Stimulated activated CD8-positive, alpha-beta memory T cell treated with anti-CD3 and anti-CD28 coated beads, Interleukin-7, amount 100 ng/mL, for 48 hours (primary cell): ENCODE measurements around the gene LOXHD1.

ENCODE experiments used
- DNase-seq, 2 donors: peaks; one replicate each; pipeline ENCODE4 v3.0.0-alpha.2; 2020; ENCODE audit warnings: low read depth in 1 of 2; ENCODE audit errors: extremely low read depth in 1 of 2

Gene LOXHD1

GRCh38 chr18:46459789-46460455 lies 197.1 kb downstream of the LOXHD1 start:
- no peak for DNase-seq

- no peak for DNase-seq
Observed at GRCh38 chr18:46458472-46458871, 198.5 kb downstream of the LOXHD1 start.

GRCh38 chr18:46456691-46457090 lies 200.3 kb downstream of the LOXHD1 start:
- DNase-seq: no peak

GRCh38 chr18:46452820-46453219 lies 204.2 kb downstream of the LOXHD1 start:
- DNase-seq: no peak

- no peak for DNase-seq
Observed at GRCh38 chr18:46449499-46449898, 207.5 kb downstream of the LOXHD1 start.

- DNase-seq: no peak
Observed at GRCh38 chr18:46449033-46449432, 208.0 kb downstream of the LOXHD1 start.

- no peak for DNase-seq
Observed at GRCh38 chr18:46448347-46448746, 208.7 kb downstream of the LOXHD1 start.

GRCh38 chr18:46447792-46448191 lies 209.2 kb downstream of the LOXHD1 start:
- DNase-seq: no peak

- no peak for DNase-seq
Observed at GRCh38 chr18:46447323-46447722, 209.7 kb downstream of the LOXHD1 start.

- no peak for DNase-seq
Observed at GRCh38 chr18:46445522-46446313, 211.3 kb downstream of the LOXHD1 start.

- no peak for DNase-seq
Observed at GRCh38 chr18:46439037-46439436, 218.0 kb downstream of the LOXHD1 start.

- DNase-seq: no peak
Observed at GRCh38 chr18:46437061-46437460, 220.0 kb downstream of the LOXHD1 start.

GRCh38 chr18:46436621-46437020 lies 220.4 kb downstream of the LOXHD1 start:
- no peak for DNase-seq

GRCh38 chr18:46435031-46435430 lies 222.0 kb downstream of the LOXHD1 start:
- no peak for DNase-seq

- no peak for DNase-seq
Observed at GRCh38 chr18:46434629-46435028, 222.4 kb downstream of the LOXHD1 start.

GRCh38 chr18:46433121-46433826 lies 223.7 kb downstream of the LOXHD1 start:
- DNase-seq: no peak

GRCh38 chr18:46431522-46432171 lies 225.4 kb downstream of the LOXHD1 start:
- DNase-seq: no peak

- DNase-seq: no peak
Observed at GRCh38 chr18:46429649-46430224, 227.3 kb downstream of the LOXHD1 start.

GRCh38 chr18:46429130-46429529 lies 227.9 kb downstream of the LOXHD1 start:
- DNase-seq: no peak

GRCh38 chr18:46428368-46428767 lies 228.7 kb downstream of the LOXHD1 start:
- DNase-seq: no peak
